ENCODE measurements around the gene ARID3B. TPM values are rescaled to one million over a fixed set of nuclear protein-coding genes. Genes with fewer than 3 reads are reported as not detected.

The ARID3B gene
- total and polyA plus RNA-seq, 2 of the 13 experiments (the other 11 are each of a cell fraction or from before 2014, with no cell fraction given) = 5.3 to 12.8 TPM

GRCh38 chr15:74615508-74616365 lies 74.7 kb downstream of the ARID3B start, which contains the start of gene CLK3 (continued):
- TF ChIP-seq ZNF512B (CRISPR knock-in tag; IDR thresholded peaks at IDR 0.05; ENCODE audit: borderline replicate concordance) = no peak
- TF ChIP-seq LCORL (IDR thresholded peaks at IDR 0.05) = no peak
- peak; percentile 71 for TF ChIP-seq LCORL (CRISPR knock-in tag; IDR thresholded peaks at IDR 0.05)
- TF ChIP-seq TARDBP (CRISPR knock-in tag; IDR thresholded peaks at IDR 0.05) = peak; percentile 96
- TF ChIP-seq NFYC (CRISPR knock-in tag; IDR thresholded peaks at IDR 0.05) = peak; percentile 58
- TF ChIP-seq ZNF720 (CRISPR knock-in tag; IDR thresholded peaks at IDR 0.05) = no peak
- no peak for TF ChIP-seq ZNF773 (CRISPR knock-in tag; IDR thresholded peaks at IDR 0.05; ENCODE audit: borderline replicate concordance)
- TF ChIP-seq ZSCAN9 (CRISPR knock-in tag; IDR thresholded peaks at IDR 0.05; ENCODE audit: borderline replicate concordance) = peak; percentile 74; the same call in 1 of the 2 replicates
- no peak; the same call in 1 of the 2 replicates for TF ChIP-seq ZSCAN22 (CRISPR knock-in tag; IDR thresholded peaks at IDR 0.05)
- no peak for TF ChIP-seq PRDM4 (CRISPR knock-in tag; IDR thresholded peaks at IDR 0.05; ENCODE audit: borderline replicate concordance)
- TF ChIP-seq ZFY (CRISPR knock-in tag; IDR thresholded peaks at IDR 0.05) = peak; percentile 100
- TF ChIP-seq ZZZ3 (CRISPR knock-in tag; IDR thresholded peaks at IDR 0.05; ENCODE audit: borderline replicate concordance) = peak; percentile 79; the same call in 1 of the 2 replicates
- TF ChIP-seq GZF1 (CRISPR knock-in tag; IDR thresholded peaks at IDR 0.05) = no peak
- TF ChIP-seq SRF (IDR thresholded peaks at IDR 0.05; ENCODE audit: low read depth, low read length) = no peak
- no peak for TF ChIP-seq THAP9 (CRISPR knock-in tag; IDR thresholded peaks at IDR 0.05; ENCODE audit: borderline replicate concordance)
- no peak; the same call in none of the 2 replicates for TF ChIP-seq HNRNPUL1 (IDR thresholded peaks at IDR 0.05; ENCODE audit: low read depth, low read length)
- TF ChIP-seq STAG1 (CRISPR knock-in tag; IDR thresholded peaks at IDR 0.05) = 0 out of 2 replicates have a peak, but pooled peaks have one; percentile 5
- TF ChIP-seq MZF1 (CRISPR knock-in tag; IDR thresholded peaks at IDR 0.05; ENCODE audit: borderline replicate concordance) = no peak
- TF ChIP-seq HNRNPLL (IDR thresholded peaks at IDR 0.05; ENCODE audit: low read depth, low read length, poor library complexity, severe bottlenecking) = no peak
- TF ChIP-seq MIER2 (CRISPR knock-in tag; IDR thresholded peaks at IDR 0.05) = no peak; the same call in 1 of the 2 replicates
- TF ChIP-seq NRL (CRISPR knock-in tag; IDR thresholded peaks at IDR 0.05; ENCODE audit: borderline replicate concordance) = no peak

Measured in HepG2 (cell line).